GM23338 (cell line): ENCODE data around the gene SUN2. TPM values are rescaled to one million over a fixed set of nuclear protein-coding genes. Genes with fewer than 3 reads are reported as not detected.

Source experiments
- ATAC-seq: fragments of 200-7000 bp; cut with Tn5 transposase; 3 replicates; pipeline ENCODE4 v1.9.1; 2020
- DNase-seq: peaks from one replicate; pipeline ENCODE4 v3.0.0-alpha.2; 2015; ENCODE audit warnings: low spot score
- H2AFZ ChIP-seq: fragments of 200-600 bp; sonication (generic); 2 replicates; pipeline ENCODE4 v1.8.0; 2016; ENCODE audit warnings: antibody characterized with exemption, mild to moderate bottlenecking, moderate library complexity
- H3F3A ChIP-seq: fragments of 200-600 bp; sonication (generic); replicated peaks from 2 replicates; pipeline ENCODE4 v1.8.0; 2017; ENCODE audit warnings: antibody characterized with exemption, mixed run types, low read depth
- H3K27ac ChIP-seq: fragments of 200-600 bp; sonication (generic); 2 replicates; pipeline ENCODE4 v1.6.1; 2016; ENCODE audit warnings: low read depth
- H3K27me3 ChIP-seq: fragments of 200-600 bp; sonication (generic); 2 replicates; pipeline ENCODE4 v1.8.0; 2016; ENCODE audit warnings: mild to moderate bottlenecking, mixed run types, moderate library complexity; ENCODE audit not compliant: insufficient read depth
- H3K36me3 ChIP-seq: fragments of 200-600 bp; sonication (generic); 2 replicates; pipeline ENCODE4 v1.8.0; 2016; ENCODE audit warnings: mild to moderate bottlenecking; ENCODE audit not compliant: insufficient read depth
- H3K4me1 ChIP-seq: fragments of 200-600 bp; sonication (generic); 2 replicates; pipeline ENCODE4 v1.8.0; 2016; ENCODE audit warnings: mild to moderate bottlenecking, moderate library complexity; ENCODE audit not compliant: insufficient read depth
- H3K4me2 ChIP-seq: fragments of 200-600 bp; sonication (generic); 2 replicates; pipeline ENCODE4 v1.7.1; 2017; ENCODE audit warnings: mixed run types
- H3K4me3 ChIP-seq: fragments of 200-600 bp; sonication (generic); 2 replicates; pipeline ENCODE4 v1.6.1; 2016; ENCODE audit warnings: mixed run types
- H3K79me2 ChIP-seq: fragments of 200-600 bp; sonication (generic); replicated peaks from 2 replicates; pipeline ENCODE4 v1.8.0; 2017; ENCODE audit warnings: mild to moderate bottlenecking; ENCODE audit not compliant: insufficient read depth
- H3K9me2 ChIP-seq: fragments of 200-600 bp; sonication (generic); 2 replicates; pipeline ENCODE4 v1.8.0; 2017; ENCODE audit not compliant: insufficient read depth
- H4K20me1 ChIP-seq: fragments of 200-600 bp; sonication (generic); replicated peaks from 2 replicates; pipeline ENCODE4 v1.8.0; 2017; ENCODE audit warnings: mild to moderate bottlenecking; ENCODE audit not compliant: insufficient read depth
- H3K27ac Mint-ChIP-seq: 2 replicates; pipeline ENCODE4 v1.8.0; 2020; ENCODE audit warnings: inconsistent platforms, mild to moderate bottlenecking, moderate library complexity, mixed read lengths
- H3K27me3 Mint-ChIP-seq: 3 replicates; pipeline ENCODE4 v1.8.0; 2022; ENCODE audit warnings: low read depth, mild to moderate bottlenecking, moderate library complexity, mixed read lengths, inconsistent platforms; ENCODE audit not compliant: insufficient read depth, poor library complexity
- H3K36me3 Mint-ChIP-seq: 3 replicates; pipeline ENCODE4 v1.8.0; 2021; ENCODE audit warnings: low read depth, mild to moderate bottlenecking, inconsistent platforms, moderate library complexity, mixed read lengths
- H3K4me1 Mint-ChIP-seq: 3 replicates; pipeline ENCODE4 v1.8.0; 2020; ENCODE audit warnings: mild to moderate bottlenecking, inconsistent platforms, mixed read lengths
- H3K4me3 Mint-ChIP-seq: 3 replicates; pipeline ENCODE4 v1.8.0; 2021; ENCODE audit warnings: moderate library complexity, mild to moderate bottlenecking, inconsistent platforms, mixed read lengths
- H3K9me3 Mint-ChIP-seq: 3 replicates; pipeline ENCODE4 v1.8.0; 2020; ENCODE audit warnings: moderate library complexity, mild to moderate bottlenecking, inconsistent platforms, mixed read lengths
- CREB1 ChIP-seq: fragments of 250-450 bp; sonication (Bioruptor Pico); IDR thresholded peaks from 2 replicates; pipeline ENCODE4 v1.5.0; 2020; ENCODE audit warnings: low read depth, mild to moderate bottlenecking, moderate library complexity
- CTCF ChIP-seq, 2 experiments: fragments of 200-600 bp in 1 of 2; sonication (generic) in 1 of 2; conservative IDR thresholded peaks; 2 replicates each; pipeline versions ENCODE4 v1.5.1 to v1.6.1; 2016 to 2017; ENCODE audit warnings: antibody characterized with exemption in 2 of 2, low read depth in 2 of 2, mild to moderate bottlenecking in 2 of 2, moderate library complexity in 1 of 2
- ETS1 ChIP-seq: IDR thresholded peaks from 2 replicates; pipeline ENCODE4 v1.6.1; 2016; ENCODE audit warnings: antibody characterized with exemption
- POLR2AphosphoS5 ChIP-seq: IDR thresholded peaks from 2 replicates; pipeline ENCODE4 v1.6.1; 2016; ENCODE audit warnings: antibody characterized with exemption, low read depth
- REST ChIP-seq: IDR thresholded peaks from one replicate; pipeline ENCODE4 v1.6.1; 2018; ENCODE audit warnings: antibody characterized with exemption; ENCODE audit not compliant: unreplicated experiment
- STAT1 ChIP-seq: IDR thresholded peaks from one replicate; pipeline ENCODE4 v1.6.1; 2016; ENCODE audit warnings: antibody characterized with exemption; ENCODE audit not compliant: unreplicated experiment
- ZNF114 ChIP-seq: fragments of 250-450 bp; sonication (Bioruptor Pico); IDR thresholded peaks from 2 replicates; pipeline ENCODE4 v1.5.0; 2020; ENCODE audit warnings: mild to moderate bottlenecking, moderate library complexity
- polyA plus RNA-seq: library from polyadenylated mRNA; unstranded; fragments of >200 nt; fragmentation: Nextera tagmentation; extraction: Ambion mirVana; gene quantifications from 2 replicates; pipeline ENCODE4 v1.2.1, GENCODE V29; 2016
- total RNA-seq: library from RNA; depleted of rRNA; stranded (reverse); fragments of >200 nt; shearing (Covaris generic); gene quantifications from 2 replicates; pipeline ENCODE4 v1.2.3, GENCODE V29; 2014

The SUN2 gene
- total and polyA plus RNA-seq, 2 experiments from 2014 or later: 7.2 to 17.6 TPM

GRCh38 chr22:38741166-38741565, 14.6 kb downstream of the SUN2 start:
- H4K20me1 ChIP-seq: peaks cover 4% of the 10 kb centered on the region; the same call in 1 of the 2 replicates
- H3K27ac Mint-ChIP-seq: no peak overlapping the region
- DNase-seq (no peak), ATAC-seq (no peak)
- no peak overlapping the region for H3K4me2 ChIP-seq
- H3K9me3 Mint-ChIP-seq: no peaks in the 10 kb centered on the region; the same call in 2 of the 3 replicates
- H3K27ac ChIP-seq: no peak overlapping the region
- H3K4me3 ChIP-seq: no peak overlapping the region
- peaks cover 17% of the 10 kb centered on the region for H3K27me3 Mint-ChIP-seq
- no peaks in the 10 kb centered on the region for H3F3A ChIP-seq
- no peaks in the 10 kb centered on the region for H3K9me2 ChIP-seq
- peaks cover 28% of the 10 kb centered on the region; the same call in 2 of the 3 replicates for H3K36me3 Mint-ChIP-seq
- no peaks in the 10 kb centered on the region for H3K36me3 ChIP-seq
- H3K27me3 ChIP-seq: no peaks in the 10 kb centered on the region
- H3K4me1 ChIP-seq: no peaks in the 10 kb centered on the region
- no peaks in the 10 kb centered on the region; the same call in 1 of the 3 replicates for H3K4me1 Mint-ChIP-seq
- H3K79me2 ChIP-seq: no peaks in the 10 kb centered on the region
- no peak for TF ChIP-seq ETS1
- H2AFZ ChIP-seq: no peak overlapping the region
- H3K4me3 Mint-ChIP-seq: no peak overlapping the region

GRCh38 chr22:38740754-38741153, 15.0 kb downstream of the SUN2 start:
- DNase-seq: no peak
- no peak overlapping the region for H3K4me3 Mint-ChIP-seq
- peak in 1 of 2 experiments; percentile 57; a peak in 2 of 4 replicates for TF ChIP-seq CTCF (conservative IDR thresholded peaks at IDR 0.05; ENCODE audit: low read depth in 2 of 2)
- no peak for TF ChIP-seq CREB1 (CRISPR knock-in tag)
- Histone ChIP-seq H3K27ac (no peak overlapping the region), H3K4me2 (no peak overlapping the region), H3K79me2 (no peaks in the 10 kb centered on the region), H3K4me1 (no peaks in the 10 kb centered on the region), H4K20me1 (peaks cover 4% of the 10 kb centered on the region; the same call in 1 of the 2 replicates), H3K9me2 (no peaks in the 10 kb centered on the region), H3F3A (no peaks in the 10 kb centered on the region), H3K27me3 (no peaks in the 10 kb centered on the region), H2AFZ (no peak overlapping the region), H3K36me3 (no peaks in the 10 kb centered on the region), H3K4me3 (no peak overlapping the region)
- H3K36me3 Mint-ChIP-seq: peaks cover 31% of the 10 kb centered on the region; the same call in 2 of the 3 replicates
- H3K9me3 Mint-ChIP-seq: no peaks in the 10 kb centered on the region; the same call in 2 of the 3 replicates
- peaks cover 16% of the 10 kb centered on the region for H3K27me3 Mint-ChIP-seq
- ATAC-seq: peak; percentile 22
- H3K4me1 Mint-ChIP-seq: no peaks in the 10 kb centered on the region; the same call in 1 of the 3 replicates
- H3K27ac Mint-ChIP-seq: no peak overlapping the region

GRCh38 chr22:38740116-38740723, 15.6 kb downstream of the SUN2 start:
- no peak for DNase-seq
- Histone ChIP-seq H3K4me3 (no peak overlapping the region), H4K20me1 (peaks cover 4% of the 10 kb centered on the region; the same call in 1 of the 2 replicates), H3K9me2 (no peaks in the 10 kb centered on the region), H3K4me2 (no peak overlapping the region), H3F3A (no peaks in the 10 kb centered on the region), H3K27me3 (no peaks in the 10 kb centered on the region), H3K79me2 (no peaks in the 10 kb centered on the region), H3K36me3 (no peaks in the 10 kb centered on the region), H3K4me1 (no peaks in the 10 kb centered on the region), H2AFZ (no peak overlapping the region), H3K27ac (no peak overlapping the region)
- peaks cover 14% of the 10 kb centered on the region for H3K27me3 Mint-ChIP-seq
- ATAC-seq: no peak
- no peak overlapping the region for H3K4me3 Mint-ChIP-seq
- peaks cover 31% of the 10 kb centered on the region; the same call in 2 of the 3 replicates for H3K36me3 Mint-ChIP-seq
- H3K9me3 Mint-ChIP-seq: no peaks in the 10 kb centered on the region; the same call in 2 of the 3 replicates
- H3K4me1 Mint-ChIP-seq: peaks cover under 1% of the 10 kb centered on the region; the same call in 2 of the 3 replicates
- no peak overlapping the region for H3K27ac Mint-ChIP-seq
- no peak for TF ChIP-seq ZNF114
- no peak for TF ChIP-seq STAT1
- no peak for TF ChIP-seq ETS1
- no peak for TF ChIP-seq POLR2AphosphoS5
- no peak for TF ChIP-seq REST
- no peak for TF ChIP-seq CREB1 (CRISPR knock-in tag)
